Stimulated activated naive B cell treated with anti-CD40 and anti-IgM and Interleukin-4, amounts not matched to agents 10 μg/mL and 1 μg/mL and 100 μg/mL, for 72 hours (primary cell): ENCODE measurements around the gene ALDH1A1.

Source experiments
- ATAC-seq, 2 donors: fragments of 150-1000 bp; cut with Tn5 transposase; replicated peaks; 2 replicates each; pipeline ENCODE4 v1.10.0; 2021; ENCODE audit warnings: moderate library complexity in 1 of 2
- DNase-seq: peaks from one replicate; pipeline ENCODE4 v3.0.0; 2021
- H3K27ac Mint-ChIP-seq: one replicate; pipeline ENCODE4 v1.8.0; 2022; ENCODE audit warnings: mild to moderate bottlenecking, mixed read lengths
- H3K27me3 Mint-ChIP-seq, 2 donors: one replicate each; pipeline ENCODE4 v1.8.0; 2022; ENCODE audit warnings: mixed read lengths in 2 of 2
- H3K36me3 Mint-ChIP-seq, 2 donors: one replicate each; pipeline ENCODE4 v1.8.0; 2022; ENCODE audit warnings: mixed read lengths in 2 of 2, mild to moderate bottlenecking in 1 of 2
- H3K4me1 Mint-ChIP-seq, 2 donors: one replicate each; pipeline ENCODE4 v1.8.0; 2022; ENCODE audit warnings: mixed read lengths in 2 of 2, mild to moderate bottlenecking in 1 of 2
- H3K4me3 Mint-ChIP-seq, 2 donors: one replicate each; pipeline ENCODE4 v1.8.0; 2022; ENCODE audit warnings: mild to moderate bottlenecking in 2 of 2, mixed read lengths in 2 of 2, moderate library complexity in 1 of 2
- H3K9me3 Mint-ChIP-seq, 2 donors: one replicate each; pipeline ENCODE4 v1.8.0; 2022; ENCODE audit warnings: mixed read lengths in 2 of 2, mild to moderate bottlenecking in 1 of 2

The ALDH1A1 gene

GRCh38 chr9:72925126-72925789 lies 27.6 kb downstream of the ALDH1A1 start:
- no peaks in the 10 kb centered on the region for H3K4me1 Mint-ChIP-seq
- DNase-seq, result no peak
- no peak overlapping the region for H3K4me3 Mint-ChIP-seq
- H3K36me3 Mint-ChIP-seq, result no peaks in the 10 kb centered on the region
- no peak overlapping the region for H3K27ac Mint-ChIP-seq
- H3K9me3 Mint-ChIP-seq, result no peaks in the 10 kb centered on the region
- ATAC-seq, result no peak
- H3K27me3 Mint-ChIP-seq, result no peaks in the 10 kb centered on the region

- DNase-seq (no peak), ATAC-seq (no peak)
- Mint-ChIP-seq H3K27ac (no peak overlapping the region), H3K27me3 (no peaks in the 10 kb centered on the region), H3K4me1 (no peaks in the 10 kb centered on the region), H3K9me3 (no peaks in the 10 kb centered on the region), H3K4me3 (no peak overlapping the region), H3K36me3 (no peaks in the 10 kb centered on the region)
Measured at GRCh38 chr9:72924154-72924790, 28.6 kb downstream of the ALDH1A1 start.

DNA sequence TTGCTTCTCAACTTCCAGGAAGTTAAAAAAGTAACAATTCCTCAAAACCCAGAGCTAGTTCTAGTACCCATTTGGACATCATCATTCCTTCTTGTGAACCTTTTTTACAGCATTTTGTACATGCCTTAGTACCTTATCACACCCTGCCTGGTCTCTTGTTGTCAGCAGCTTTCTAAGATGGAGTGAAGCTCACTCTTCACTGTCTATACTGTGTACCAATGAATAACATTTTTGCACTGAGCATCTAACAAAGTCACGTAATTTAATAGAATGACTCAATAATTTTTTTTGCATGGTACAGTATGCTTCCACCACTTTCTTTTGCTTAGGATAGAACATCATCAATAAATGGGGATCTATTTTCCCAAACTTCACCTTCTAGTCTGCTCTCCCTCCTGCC lies 29.8 kb downstream of the ALDH1A1 start:
- DNase-seq (no peak), ATAC-seq (no peak)
- Mint-ChIP-seq H3K27me3 (no peaks in the 10 kb centered on the region), H3K4me1 (no peaks in the 10 kb centered on the region), H3K9me3 (no peaks in the 10 kb centered on the region), H3K4me3 (no peak overlapping the region), H3K27ac (no peak overlapping the region), H3K36me3 (no peaks in the 10 kb centered on the region)

DNA sequence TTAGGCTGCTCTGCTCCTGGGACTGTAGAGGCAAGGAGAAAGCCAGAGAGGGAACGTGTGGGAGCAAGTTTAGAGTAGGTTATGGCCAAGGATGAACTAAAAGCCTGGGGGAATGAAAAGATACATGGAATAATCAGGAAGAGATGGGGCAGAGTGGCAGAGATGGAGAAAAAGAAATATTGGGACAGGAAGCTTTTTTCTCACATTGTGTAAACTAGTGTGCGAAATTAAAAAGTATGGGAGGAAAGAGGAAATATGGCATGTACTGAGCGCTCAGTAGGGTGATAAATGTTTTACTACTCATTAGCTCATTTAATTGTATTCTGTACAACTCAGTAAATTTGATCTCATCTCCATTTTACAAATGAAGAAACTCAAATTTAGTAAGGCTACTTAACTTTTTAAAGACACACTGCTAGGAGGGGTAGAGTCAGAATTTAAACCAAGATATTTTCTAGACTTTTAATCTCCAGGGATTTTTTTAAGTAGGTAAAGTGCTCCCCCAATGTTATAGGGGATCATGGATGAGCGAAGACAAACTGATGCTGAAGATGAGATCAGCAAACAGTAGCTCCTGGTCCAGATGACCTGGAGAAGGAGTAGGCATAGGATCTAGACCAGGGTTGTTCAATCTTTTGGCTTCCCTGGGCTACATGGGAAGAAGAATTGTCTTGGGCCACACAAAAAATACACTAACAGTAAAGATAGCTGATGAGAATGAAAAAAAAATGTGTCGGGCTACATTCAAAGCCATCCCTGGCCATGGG lies 30.8 kb downstream of the ALDH1A1 start:
- no peaks in the 10 kb centered on the region for H3K9me3 Mint-ChIP-seq
- no peaks in the 10 kb centered on the region for H3K36me3 Mint-ChIP-seq
- ATAC-seq (no peak), DNase-seq (no peak)
- no peak overlapping the region for H3K4me3 Mint-ChIP-seq
- no peaks in the 10 kb centered on the region for H3K27me3 Mint-ChIP-seq
- H3K27ac Mint-ChIP-seq, result no peak overlapping the region
- H3K4me1 Mint-ChIP-seq, result no peaks in the 10 kb centered on the region

GRCh38 chr9:72919246-72919945 lies 33.5 kb downstream of the ALDH1A1 start:
- ATAC-seq (no peak), DNase-seq (no peak)
- H3K36me3 Mint-ChIP-seq, result no peaks in the 10 kb centered on the region
- no peaks in the 10 kb centered on the region for H3K27me3 Mint-ChIP-seq
- no peaks in the 10 kb centered on the region for H3K9me3 Mint-ChIP-seq
- no peaks in the 10 kb centered on the region for H3K4me1 Mint-ChIP-seq
- H3K27ac Mint-ChIP-seq, result no peak overlapping the region
- H3K4me3 Mint-ChIP-seq, result no peak overlapping the region

DNA sequence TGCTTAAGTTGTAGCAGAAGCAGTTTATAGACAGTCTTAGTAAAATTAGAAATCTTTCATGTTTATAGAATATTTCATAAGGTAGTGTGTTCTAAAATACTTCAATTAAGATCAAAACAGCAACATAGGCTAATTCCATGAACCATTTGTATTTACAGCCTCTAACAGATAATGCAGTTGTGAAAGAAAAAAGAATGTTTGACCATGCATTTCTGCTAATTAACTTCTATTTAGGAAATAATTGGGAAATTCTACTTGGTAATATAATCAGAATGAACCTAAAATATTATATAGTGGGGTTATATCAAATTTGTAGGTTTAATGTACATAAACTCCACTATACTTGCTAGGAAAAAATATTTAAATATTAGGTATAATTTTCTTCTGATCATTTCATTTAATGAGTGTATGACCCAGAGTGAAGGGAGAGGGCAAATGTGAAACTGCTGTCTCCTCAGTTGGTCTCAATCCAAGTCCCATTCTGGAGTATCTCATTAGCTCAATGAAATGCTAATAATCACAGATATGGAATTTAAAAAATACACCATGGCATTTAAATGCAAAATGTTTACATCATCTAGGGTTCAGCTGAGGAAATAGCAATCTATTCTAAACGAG lies 34.9 kb downstream of the ALDH1A1 start:
- Mint-ChIP-seq H3K27me3 (no peaks in the 10 kb centered on the region), H3K4me1 (no peaks in the 10 kb centered on the region), H3K4me3 (no peak overlapping the region), H3K36me3 (no peaks in the 10 kb centered on the region), H3K9me3 (no peaks in the 10 kb centered on the region), H3K27ac (no peak overlapping the region)
- DNase-seq, result no peak
- ATAC-seq, result no peak

DNA sequence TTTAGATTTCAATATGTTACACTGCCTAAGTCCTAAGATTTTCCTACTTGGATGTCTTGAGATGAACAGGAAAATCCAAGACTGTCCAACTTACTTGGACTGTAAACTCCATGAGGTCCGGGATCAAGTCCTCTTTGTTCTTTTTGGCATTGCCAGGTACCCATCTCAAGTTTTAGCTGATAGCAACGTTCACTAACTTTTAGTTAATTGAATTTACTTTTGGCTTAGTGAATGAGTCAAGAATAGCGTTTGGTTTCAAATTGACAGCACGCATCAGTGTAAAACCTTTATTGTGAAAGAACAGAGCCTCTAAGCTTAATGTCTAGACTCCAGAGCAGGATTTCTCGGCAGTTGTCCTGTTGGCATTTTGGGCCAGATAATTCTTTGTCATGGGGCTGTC lies 37.2 kb downstream of the ALDH1A1 start:
- Mint-ChIP-seq H3K4me1 (no peaks in the 10 kb centered on the region), H3K27ac (no peak overlapping the region), H3K36me3 (no peaks in the 10 kb centered on the region), H3K4me3 (no peak overlapping the region), H3K27me3 (no peaks in the 10 kb centered on the region), H3K9me3 (no peaks in the 10 kb centered on the region)
- ATAC-seq, result no peak
- DNase-seq, result no peak

GRCh38 chr9:72914750-72915149 lies 38.1 kb downstream of the ALDH1A1 start:
- DNase-seq (no peak), ATAC-seq (no peak)
- Mint-ChIP-seq H3K9me3 (no peaks in the 10 kb centered on the region), H3K4me1 (no peaks in the 10 kb centered on the region), H3K36me3 (no peaks in the 10 kb centered on the region), H3K27ac (no peak overlapping the region), H3K27me3 (no peaks in the 10 kb centered on the region), H3K4me3 (no peak overlapping the region)

DNA sequence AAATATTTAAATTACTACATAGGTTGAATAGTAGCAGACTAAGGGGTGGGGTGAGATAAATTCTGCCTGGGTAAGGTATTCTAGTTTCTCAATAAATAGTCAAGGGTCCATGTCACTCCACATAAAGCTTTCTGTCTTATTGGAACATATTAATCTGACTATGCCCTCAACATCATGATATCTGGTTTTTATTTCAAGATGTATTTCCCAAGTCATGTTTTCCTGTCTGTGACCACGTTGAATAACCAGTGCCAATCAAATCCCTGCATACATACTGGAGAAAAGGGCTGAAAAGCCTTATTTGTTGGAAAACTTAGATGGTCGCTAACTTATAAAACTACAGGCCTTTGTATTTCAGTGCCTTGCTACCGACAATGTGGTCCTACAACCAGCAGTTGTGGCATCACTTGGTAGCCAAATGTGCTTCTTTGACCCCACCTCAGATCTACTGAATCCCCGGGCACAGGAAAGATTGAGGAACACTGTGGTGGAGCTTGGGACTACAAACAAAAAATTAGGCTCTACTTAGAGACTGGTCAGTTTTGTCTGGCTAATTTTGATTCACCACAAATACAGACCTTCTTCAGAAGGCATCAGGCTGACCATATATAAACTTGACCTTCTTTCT lies 39.4 kb downstream of the ALDH1A1 start:
- Mint-ChIP-seq H3K36me3 (no peaks in the 10 kb centered on the region), H3K4me1 (no peaks in the 10 kb centered on the region), H3K27ac (no peak overlapping the region), H3K4me3 (no peak overlapping the region), H3K9me3 (no peaks in the 10 kb centered on the region), H3K27me3 (no peaks in the 10 kb centered on the region)
- ATAC-seq (no peak), DNase-seq (no peak)

DNA sequence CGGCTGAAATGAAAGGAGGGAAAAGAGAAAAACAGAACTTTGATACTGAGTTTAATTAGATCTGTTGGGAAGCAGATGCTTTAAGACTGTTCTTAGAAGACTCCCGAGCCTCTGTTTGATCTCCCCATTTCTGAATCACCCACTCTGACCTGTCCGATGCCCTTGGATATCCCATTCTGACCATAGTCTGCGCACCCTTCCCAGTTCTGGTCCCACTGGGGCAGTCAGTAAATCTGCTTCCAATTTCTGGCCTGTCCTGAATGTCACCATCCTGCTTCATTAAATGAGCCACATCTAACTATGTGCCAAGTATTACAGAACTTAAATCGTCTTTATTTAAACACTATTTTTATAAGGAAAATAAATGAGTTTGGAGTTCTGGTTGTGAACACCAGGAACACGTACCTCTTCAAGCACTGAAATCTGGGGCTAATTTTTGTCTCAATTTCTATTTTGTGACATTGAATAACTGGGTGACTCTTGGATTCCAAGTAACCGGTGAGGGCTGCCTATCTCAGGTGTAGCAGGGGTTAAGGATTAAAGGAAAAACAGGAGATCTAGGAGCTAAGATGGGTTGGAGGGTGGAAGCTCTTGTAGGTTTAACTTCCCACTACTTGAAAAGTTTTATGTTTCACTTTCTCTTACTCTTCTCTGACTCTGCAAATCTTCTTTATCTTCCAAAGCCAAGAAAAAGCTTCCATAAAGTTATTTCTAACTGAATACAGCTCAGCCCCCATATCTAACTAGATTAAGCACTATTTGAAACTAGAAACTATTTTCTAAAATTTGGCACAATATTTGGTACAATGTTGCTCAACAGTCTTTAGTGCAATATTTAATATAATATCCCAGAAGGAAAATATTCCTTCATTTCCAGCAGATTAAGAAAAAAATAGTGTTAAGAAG lies 40.1 kb downstream of the ALDH1A1 start:
- H3K9me3 Mint-ChIP-seq, result no peaks in the 10 kb centered on the region
- no peaks in the 10 kb centered on the region for H3K4me1 Mint-ChIP-seq
- DNase-seq (no peak), ATAC-seq (no peak)
- H3K4me3 Mint-ChIP-seq, result no peak overlapping the region
- H3K27me3 Mint-ChIP-seq, result no peaks in the 10 kb centered on the region
- H3K27ac Mint-ChIP-seq, result no peak overlapping the region
- no peaks in the 10 kb centered on the region for H3K36me3 Mint-ChIP-seq

DNA sequence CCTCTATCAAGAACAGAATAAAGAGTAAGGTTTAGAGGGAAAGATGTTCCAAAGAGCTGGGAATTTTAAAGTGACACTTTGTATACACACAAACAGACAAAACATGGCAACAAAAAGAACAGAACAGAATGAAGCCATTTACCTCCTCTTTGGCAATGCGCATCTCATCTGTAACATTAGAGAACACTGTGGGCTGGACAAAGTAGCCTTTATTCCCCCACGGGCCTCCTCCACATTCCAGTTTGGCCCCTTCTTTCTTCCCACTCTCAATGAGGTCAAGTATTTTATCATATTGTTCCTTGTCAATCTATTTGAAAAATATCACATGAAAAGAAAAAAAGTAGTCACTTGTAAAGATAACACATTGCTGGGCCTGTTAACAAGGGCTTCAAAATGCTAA lies 41.0 kb downstream of the ALDH1A1 start:
- Mint-ChIP-seq H3K4me3 (no peak overlapping the region), H3K27me3 (no peaks in the 10 kb centered on the region), H3K4me1 (no peaks in the 10 kb centered on the region), H3K27ac (no peak overlapping the region), H3K36me3 (no peaks in the 10 kb centered on the region), H3K9me3 (no peaks in the 10 kb centered on the region)
- ATAC-seq, result no peak
- no peak for DNase-seq

GRCh38 chr9:72911247-72911775 lies 41.5 kb downstream of the ALDH1A1 start:
- Mint-ChIP-seq H3K27me3 (no peaks in the 10 kb centered on the region), H3K27ac (no peak overlapping the region), H3K36me3 (no peaks in the 10 kb centered on the region), H3K4me1 (no peaks in the 10 kb centered on the region), H3K4me3 (no peak overlapping the region), H3K9me3 (no peaks in the 10 kb centered on the region)
- ATAC-seq (no peak), DNase-seq (no peak)

GRCh38 chr9:72909428-72909827 lies 43.4 kb downstream of the ALDH1A1 start:
- no peak for DNase-seq
- ATAC-seq, result no peak
- Mint-ChIP-seq H3K27ac (no peak overlapping the region), H3K4me3 (no peak overlapping the region), H3K36me3 (no peaks in the 10 kb centered on the region), H3K9me3 (no peaks in the 10 kb centered on the region), H3K27me3 (no peaks in the 10 kb centered on the region), H3K4me1 (no peaks in the 10 kb centered on the region)
